Fibroblast of gingiva (primary cell): ENCODE data around the gene CRB3.
"Not testable (repeated sequence)": the region's sequence is repeated elsewhere in the genome, so short reads cannot be mapped to it uniquely, and the experiment has no call there.

Source experiments
- DNase-seq: peaks from one replicate; pipeline ENCODE4 v3.0.0-alpha.2; 2011; ENCODE audit warnings: low read depth

The CRB3 gene

GRCh38 chr19:6464070-6464873 is at the start of gene CRB3:
Gene CRB3 (plus strand): TSS chr19:6464271. CDS start chr19:6464702, 431 bp downstream.
- no peak for DNase-seq

- DNase-seq = no peak
Measured at GRCh38 chr19:6414793-6415590, 49.1 kb upstream of the CRB3 start.

GRCh38 chr19:6415591-6416190 is 48.4 kb upstream of the CRB3 start:
- no peak for DNase-seq

- DNase-seq = no peak
Measured at GRCh38 chr19:6416658-6417405, 47.2 kb upstream of the CRB3 start.

GRCh38 chr19:6417713-6418561 is 46.1 kb upstream of the CRB3 start:
- peak; percentile 30 for DNase-seq

- no peak for DNase-seq
Measured at GRCh38 chr19:6418562-6418932, 45.5 kb upstream of the CRB3 start.

- DNase-seq = no peak
Measured at GRCh38 chr19:6421075-6422014, 42.7 kb upstream of the CRB3 start.

- DNase-seq = peak; percentile 52
Measured at GRCh38 chr19:6423499-6424194, 40.4 kb upstream of the CRB3 start.

GRCh38 chr19:6424195-6424938 is 39.7 kb upstream of the CRB3 start, which contains the start of gene KHSRP:
Gene KHSRP (minus strand): TSS chr19:6424811. CDS start chr19:6424701, 110 bp downstream.
- DNase-seq = no peak

- peak; percentile 100 for DNase-seq
Measured at GRCh38 chr19:6424939-6425731, 38.9 kb upstream of the CRB3 start.

- DNase-seq = no peak
Measured at GRCh38 chr19:6425732-6426620, 38.1 kb upstream of the CRB3 start.

- DNase-seq = no peak
Measured at GRCh38 chr19:6427131-6427530, 36.9 kb upstream of the CRB3 start.

GRCh38 chr19:6428692-6429418 is 35.2 kb upstream of the CRB3 start:
- not testable (repeated sequence) for DNase-seq

GRCh38 chr19:6429419-6430221 is 34.5 kb upstream of the CRB3 start:
- no peak for DNase-seq

GRCh38 chr19:6431891-6432290 is 32.2 kb upstream of the CRB3 start:
- no peak for DNase-seq
